ENCODE results near the gene USH2A. TPM values are rescaled to one million over a fixed set of nuclear protein-coding genes. Genes with fewer than 3 reads are reported as not detected.

USH2A gene
- total RNA-seq, 1 donor from 2014 or later: 0.04 TPM

DNA sequence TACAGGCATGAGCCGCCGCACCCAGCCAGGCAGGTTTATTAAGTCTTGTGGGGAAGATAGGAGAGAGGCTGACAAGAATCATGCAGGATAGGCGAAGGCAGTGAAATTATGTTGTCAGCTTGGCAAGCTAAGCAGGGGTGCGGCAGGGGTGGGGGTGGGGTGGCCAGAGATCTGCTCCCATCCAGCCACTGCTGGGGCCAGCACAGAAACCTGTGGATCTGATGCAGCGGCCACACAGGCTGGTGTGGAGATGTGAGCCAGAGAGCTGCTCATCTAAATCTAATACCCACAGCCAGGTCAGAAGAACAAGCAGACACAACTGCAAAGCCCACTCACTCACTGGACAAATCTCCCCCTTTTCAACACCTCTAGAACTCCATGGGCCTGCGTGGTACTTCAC, 787.4 kb downstream of the USH2A start:
- no peaks in the 10 kb centered on the region for H3K36me3 ChIP-seq

GRCh38 chr1:215631489-215631888, 791.8 kb downstream of the USH2A start:
- Mint-ChIP-seq H3K36me3 (no peaks in the 10 kb centered on the region), H3K27ac (no peak overlapping the region), H3K4me1 (peaks cover 2% of the 10 kb centered on the region), H3K4me3 (no peak overlapping the region), H3K9me3 (no peaks in the 10 kb centered on the region), H3K27me3 (ENCODE audit: insufficient read depth, low read depth) (no peaks in the 10 kb centered on the region)
- no peaks in the 10 kb centered on the region for H4K20me1 ChIP-seq (ENCODE audit: low read depth)
- peaks cover 9% of the 10 kb centered on the region for H3K4me1 ChIP-seq
- no peaks in the 10 kb centered on the region for H3K79me2 ChIP-seq (ENCODE audit: low read depth)
- H3K4me3 ChIP-seq: no peak overlapping the region
- no peak overlapping the region for H2AFZ ChIP-seq (replicated peaks)
- H3K9me3 ChIP-seq (ENCODE audit: low read depth): no peaks in the 10 kb centered on the region
- TF ChIP-seq EZH2 (IDR thresholded peaks at IDR 0.05) (no peak), EZH2phosphoT487 (IDR thresholded peaks at IDR 0.05) (no peak)
- TF ChIP-seq, protein P1, sequence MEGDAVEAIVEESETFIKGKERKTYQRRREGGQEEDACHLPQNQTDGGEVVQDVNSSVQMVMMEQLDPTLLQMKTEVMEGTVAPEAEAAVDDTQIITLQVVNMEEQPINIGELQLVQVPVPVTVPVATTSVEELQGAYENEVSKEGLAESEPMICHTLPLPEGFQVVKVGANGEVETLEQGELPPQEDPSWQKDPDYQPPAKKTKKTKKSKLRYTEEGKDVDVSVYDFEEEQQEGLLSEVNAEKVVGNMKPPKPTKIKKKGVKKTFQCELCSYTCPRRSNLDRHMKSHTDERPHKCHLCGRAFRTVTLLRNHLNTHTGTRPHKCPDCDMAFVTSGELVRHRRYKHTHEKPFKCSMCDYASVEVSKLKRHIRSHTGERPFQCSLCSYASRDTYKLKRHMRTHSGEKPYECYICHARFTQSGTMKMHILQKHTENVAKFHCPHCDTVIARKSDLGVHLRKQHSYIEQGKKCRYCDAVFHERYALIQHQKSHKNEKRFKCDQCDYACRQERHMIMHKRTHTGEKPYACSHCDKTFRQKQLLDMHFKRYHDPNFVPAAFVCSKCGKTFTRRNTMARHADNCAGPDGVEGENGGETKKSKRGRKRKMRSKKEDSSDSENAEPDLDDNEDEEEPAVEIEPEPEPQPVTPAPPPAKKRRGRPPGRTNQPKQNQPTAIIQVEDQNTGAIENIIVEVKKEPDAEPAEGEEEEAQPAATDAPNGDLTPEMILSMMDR (IDR thresholded peaks at IDR 0.05): no peak
- no peaks in the 10 kb centered on the region for H3K27me3 ChIP-seq
- H3K27ac ChIP-seq: no peak overlapping the region
- no peaks in the 10 kb centered on the region for H3K36me3 ChIP-seq
- peak; percentile 12 for DNase-seq (ENCODE audit: low spot score)
- no peak overlapping the region for H3K4me2 ChIP-seq
- H3F3A ChIP-seq (ENCODE audit: low read depth): no peaks in the 10 kb centered on the region
- no peak overlapping the region for H3K9ac ChIP-seq

More for the DNA sequence above, 787.4 kb downstream of the USH2A start:
- H3K27me3 Mint-ChIP-seq (ENCODE audit: insufficient read depth, low read depth): no peaks in the 10 kb centered on the region
- no peaks in the 10 kb centered on the region for H3K79me2 ChIP-seq (ENCODE audit: low read depth)
- H2AFZ ChIP-seq (replicated peaks): peak overlapping the region; percentile 76
- DNase-seq (ENCODE audit: low spot score): no peak
- peaks cover 6% of the 10 kb centered on the region for H3K4me1 Mint-ChIP-seq
- no peak overlapping the region for H3K27ac ChIP-seq
- H3K9me3 Mint-ChIP-seq: no peaks in the 10 kb centered on the region
- H3K9me3 ChIP-seq (ENCODE audit: low read depth): no peaks in the 10 kb centered on the region
- no peak overlapping the region for H3K4me3 Mint-ChIP-seq
- H3K27me3 ChIP-seq: no peaks in the 10 kb centered on the region
- H3F3A ChIP-seq (ENCODE audit: low read depth): no peaks in the 10 kb centered on the region
- H3K4me2 ChIP-seq: no peak overlapping the region
- H3K4me3 ChIP-seq: no peak overlapping the region
- H3K9ac ChIP-seq: no peak overlapping the region
- H3K36me3 Mint-ChIP-seq: no peaks in the 10 kb centered on the region
- H3K4me1 ChIP-seq: peaks cover 10% of the 10 kb centered on the region
- H4K20me1 ChIP-seq (ENCODE audit: low read depth): no peaks in the 10 kb centered on the region
- TF ChIP-seq EZH2phosphoT487 (IDR thresholded peaks at IDR 0.05) (no peak), EZH2 (IDR thresholded peaks at IDR 0.05) (no peak)
- TF ChIP-seq, protein P1 (IDR thresholded peaks at IDR 0.05): no peak
- no peak overlapping the region for H3K27ac Mint-ChIP-seq

- no peaks in the 10 kb centered on the region for H3K9me3 Mint-ChIP-seq
- Histone ChIP-seq H2AFZ (replicated peaks) (no peak overlapping the region), H3F3A (ENCODE audit: low read depth) (no peaks in the 10 kb centered on the region), H3K27ac (no peak overlapping the region), H3K9me3 (ENCODE audit: low read depth) (no peaks in the 10 kb centered on the region), H4K20me1 (ENCODE audit: low read depth) (no peaks in the 10 kb centered on the region), H3K79me2 (ENCODE audit: low read depth) (no peaks in the 10 kb centered on the region), H3K27me3 (no peaks in the 10 kb centered on the region), H3K36me3 (no peaks in the 10 kb centered on the region), H3K4me3 (no peak overlapping the region), H3K4me2 (no peak overlapping the region), H3K4me1 (peaks cover 7% of the 10 kb centered on the region), H3K9ac (no peak overlapping the region)
- DNase-seq (ENCODE audit: low spot score): no peak
- no peaks in the 10 kb centered on the region for H3K36me3 Mint-ChIP-seq
- no peak for TF ChIP-seq EZH2phosphoT487 (IDR thresholded peaks at IDR 0.05)
- TF ChIP-seq EZH2 (IDR thresholded peaks at IDR 0.05): no peak
- TF ChIP-seq, protein P1 (IDR thresholded peaks at IDR 0.05): no peak
- H3K27me3 Mint-ChIP-seq (ENCODE audit: insufficient read depth, low read depth): no peaks in the 10 kb centered on the region
- H3K27ac Mint-ChIP-seq: no peak overlapping the region
- H3K4me1 Mint-ChIP-seq: peaks cover 2% of the 10 kb centered on the region
- H3K4me3 Mint-ChIP-seq: no peak overlapping the region
Observed at GRCh38 chr1:215631040-215631439, 792.2 kb downstream of the USH2A start.
